Liver (tissue), 3 donors: ENCODE data around the gene OCSTAMP.

Experiments
- JUND ChIP-seq, 2 donors: IDR thresholded peaks; 2 replicates each; pipeline ENCODE4 v1.6.1; 2016; ENCODE audit warnings: antibody characterized with exemption in 2 of 2
- RAD21 ChIP-seq, 2 donors: IDR thresholded peaks; 2 replicates each; pipeline ENCODE4 v1.6.1; 2016; ENCODE audit warnings: antibody characterized with exemption in 2 of 2, mild to moderate bottlenecking in 2 of 2
- TF ChIP-seq, protein P1 (sequence below): fragments of 150-350 bp; IDR thresholded peaks from 2 replicates; pipeline ENCODE4 v1.5.1; 2017; ENCODE audit warnings: improper control_type of control experiment, low read depth, low read length; ENCODE audit not compliant: missing input control
- TF ChIP-seq, protein P2 (sequence below): IDR thresholded peaks from 2 replicates; pipeline ENCODE4 v1.6.1; 2016; ENCODE audit warnings: antibody characterized with exemption, mild to moderate bottlenecking
- donor health status: healthy.
- donor health status: healthy.

DNA sequence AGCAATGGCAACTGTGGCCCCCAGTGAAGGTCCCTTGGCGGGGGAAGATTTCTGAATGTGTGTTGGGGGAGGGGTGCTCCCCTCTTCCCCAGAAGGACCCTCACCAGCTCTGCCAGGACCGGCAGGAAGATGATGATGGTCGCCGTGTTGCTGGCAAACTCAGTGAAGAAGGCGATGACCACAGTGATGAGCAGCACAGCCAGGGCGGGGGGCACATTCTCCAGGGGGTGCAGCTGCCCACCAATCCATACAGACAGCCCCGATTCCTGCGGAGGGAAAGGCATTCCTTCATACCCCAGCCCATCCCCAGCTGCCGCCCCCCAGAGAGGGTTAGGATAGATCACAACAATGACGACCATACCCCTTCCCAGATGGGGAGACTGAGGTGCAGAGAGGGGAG, 15.7 kb upstream of the OCSTAMP start:
- TF ChIP-seq, protein P1, sequence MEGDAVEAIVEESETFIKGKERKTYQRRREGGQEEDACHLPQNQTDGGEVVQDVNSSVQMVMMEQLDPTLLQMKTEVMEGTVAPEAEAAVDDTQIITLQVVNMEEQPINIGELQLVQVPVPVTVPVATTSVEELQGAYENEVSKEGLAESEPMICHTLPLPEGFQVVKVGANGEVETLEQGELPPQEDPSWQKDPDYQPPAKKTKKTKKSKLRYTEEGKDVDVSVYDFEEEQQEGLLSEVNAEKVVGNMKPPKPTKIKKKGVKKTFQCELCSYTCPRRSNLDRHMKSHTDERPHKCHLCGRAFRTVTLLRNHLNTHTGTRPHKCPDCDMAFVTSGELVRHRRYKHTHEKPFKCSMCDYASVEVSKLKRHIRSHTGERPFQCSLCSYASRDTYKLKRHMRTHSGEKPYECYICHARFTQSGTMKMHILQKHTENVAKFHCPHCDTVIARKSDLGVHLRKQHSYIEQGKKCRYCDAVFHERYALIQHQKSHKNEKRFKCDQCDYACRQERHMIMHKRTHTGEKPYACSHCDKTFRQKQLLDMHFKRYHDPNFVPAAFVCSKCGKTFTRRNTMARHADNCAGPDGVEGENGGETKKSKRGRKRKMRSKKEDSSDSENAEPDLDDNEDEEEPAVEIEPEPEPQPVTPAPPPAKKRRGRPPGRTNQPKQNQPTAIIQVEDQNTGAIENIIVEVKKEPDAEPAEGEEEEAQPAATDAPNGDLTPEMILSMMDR: no peak
- TF ChIP-seq, protein P2, sequence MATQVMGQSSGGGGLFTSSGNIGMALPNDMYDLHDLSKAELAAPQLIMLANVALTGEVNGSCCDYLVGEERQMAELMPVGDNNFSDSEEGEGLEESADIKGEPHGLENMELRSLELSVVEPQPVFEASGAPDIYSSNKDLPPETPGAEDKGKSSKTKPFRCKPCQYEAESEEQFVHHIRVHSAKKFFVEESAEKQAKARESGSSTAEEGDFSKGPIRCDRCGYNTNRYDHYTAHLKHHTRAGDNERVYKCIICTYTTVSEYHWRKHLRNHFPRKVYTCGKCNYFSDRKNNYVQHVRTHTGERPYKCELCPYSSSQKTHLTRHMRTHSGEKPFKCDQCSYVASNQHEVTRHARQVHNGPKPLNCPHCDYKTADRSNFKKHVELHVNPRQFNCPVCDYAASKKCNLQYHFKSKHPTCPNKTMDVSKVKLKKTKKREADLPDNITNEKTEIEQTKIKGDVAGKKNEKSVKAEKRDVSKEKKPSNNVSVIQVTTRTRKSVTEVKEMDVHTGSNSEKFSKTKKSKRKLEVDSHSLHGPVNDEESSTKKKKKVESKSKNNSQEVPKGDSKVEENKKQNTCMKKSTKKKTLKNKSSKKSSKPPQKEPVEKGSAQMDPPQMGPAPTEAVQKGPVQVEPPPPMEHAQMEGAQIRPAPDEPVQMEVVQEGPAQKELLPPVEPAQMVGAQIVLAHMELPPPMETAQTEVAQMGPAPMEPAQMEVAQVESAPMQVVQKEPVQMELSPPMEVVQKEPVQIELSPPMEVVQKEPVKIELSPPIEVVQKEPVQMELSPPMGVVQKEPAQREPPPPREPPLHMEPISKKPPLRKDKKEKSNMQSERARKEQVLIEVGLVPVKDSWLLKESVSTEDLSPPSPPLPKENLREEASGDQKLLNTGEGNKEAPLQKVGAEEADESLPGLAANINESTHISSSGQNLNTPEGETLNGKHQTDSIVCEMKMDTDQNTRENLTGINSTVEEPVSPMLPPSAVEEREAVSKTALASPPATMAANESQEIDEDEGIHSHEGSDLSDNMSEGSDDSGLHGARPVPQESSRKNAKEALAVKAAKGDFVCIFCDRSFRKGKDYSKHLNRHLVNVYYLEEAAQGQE: no peak
- TF ChIP-seq RAD21 (IDR thresholded peaks at IDR 0.05): no peak
- no peak for TF ChIP-seq JUND (IDR thresholded peaks at IDR 0.05)
